ENCODE results near the gene LPCAT2.
"Not testable (repeated sequence)": the region's sequence is repeated elsewhere in the genome, so short reads cannot be mapped to it uniquely, and the experiment has no call there.

The LPCAT2 gene

DNA sequence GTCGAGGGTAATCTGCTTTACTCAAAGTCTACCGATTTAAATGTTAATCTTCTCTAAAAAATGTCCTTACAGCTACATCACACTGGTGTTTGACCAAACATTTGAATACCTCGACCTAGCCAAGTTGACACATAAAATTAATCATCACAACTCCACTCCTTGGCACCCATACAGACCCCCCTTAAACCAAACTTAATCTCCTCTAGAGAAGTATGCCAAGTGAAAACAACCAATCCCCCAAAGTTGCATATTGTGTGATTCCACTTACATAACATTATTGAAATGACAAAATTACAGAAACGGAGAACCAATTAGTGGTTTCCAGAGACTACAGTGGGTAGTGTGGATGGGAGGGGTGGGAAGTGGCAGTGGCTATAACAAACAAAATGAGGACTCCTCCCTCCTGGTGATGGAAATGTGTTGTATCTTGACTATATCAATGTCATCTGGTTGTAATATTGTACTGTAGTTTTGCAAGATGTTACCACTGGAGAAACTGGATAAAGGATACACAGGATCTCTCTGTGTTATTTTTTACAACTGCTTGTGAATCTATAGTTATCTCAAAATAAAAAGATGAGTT lies 97.0 kb downstream of the LPCAT2 start:
- DNase-seq (ENCODE audit: low read depth) = no peak

DNA sequence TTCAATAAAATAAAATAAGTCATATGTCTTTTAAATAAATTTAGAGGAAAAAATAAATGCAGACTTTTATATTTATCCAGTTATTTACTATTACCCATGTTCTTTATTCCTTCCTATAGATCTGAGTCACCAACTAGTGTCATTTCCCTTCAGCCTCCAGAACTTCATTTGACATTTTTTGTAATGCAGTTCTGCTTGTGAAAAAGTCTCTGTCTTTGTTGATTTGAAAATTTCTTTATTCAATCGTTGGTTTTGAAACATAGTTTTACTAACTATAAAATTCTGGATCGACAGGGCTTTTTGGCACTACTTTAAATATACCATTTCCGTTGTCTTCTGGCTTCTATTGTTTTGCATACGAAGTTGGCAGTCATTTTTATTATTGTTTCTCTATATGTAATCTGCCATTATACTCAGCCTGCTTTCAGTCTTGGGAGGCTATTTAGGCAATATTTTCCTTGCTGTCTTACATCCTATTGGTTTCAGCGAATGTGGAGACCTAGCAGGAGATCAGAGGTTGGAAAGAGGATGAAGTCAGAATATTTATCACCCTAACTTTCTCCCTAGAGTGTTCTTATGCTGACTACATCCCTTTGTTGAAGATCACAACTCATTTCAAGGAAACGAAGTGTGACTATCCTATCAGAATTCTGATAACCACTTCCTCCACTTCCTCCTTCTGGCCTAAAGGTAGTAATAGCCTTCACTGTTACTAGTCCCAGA lies 104.9 kb downstream of the LPCAT2 start:
- DNase-seq (ENCODE audit: low read depth) = no peak

DNA sequence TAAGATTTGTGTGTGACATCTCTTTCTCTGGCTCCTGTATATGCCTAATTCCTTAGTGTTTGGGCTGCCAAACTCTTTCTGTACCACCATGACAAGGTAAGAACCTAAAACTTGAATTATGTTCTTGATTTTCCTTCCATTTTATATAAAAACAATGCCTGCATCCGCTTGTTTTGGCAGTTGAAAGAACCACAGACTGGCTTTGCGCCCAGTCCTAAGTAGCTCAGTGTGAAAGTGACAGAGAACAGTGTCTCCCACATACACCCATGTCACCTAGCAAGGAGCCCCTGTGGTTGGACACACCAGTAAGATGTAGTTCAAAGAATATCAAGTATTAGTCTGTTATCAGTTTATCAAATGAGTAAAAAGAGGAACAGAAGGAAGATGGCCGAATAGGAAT lies 106.2 kb downstream of the LPCAT2 start:
- no peak for DNase-seq (ENCODE audit: low read depth)

DNA sequence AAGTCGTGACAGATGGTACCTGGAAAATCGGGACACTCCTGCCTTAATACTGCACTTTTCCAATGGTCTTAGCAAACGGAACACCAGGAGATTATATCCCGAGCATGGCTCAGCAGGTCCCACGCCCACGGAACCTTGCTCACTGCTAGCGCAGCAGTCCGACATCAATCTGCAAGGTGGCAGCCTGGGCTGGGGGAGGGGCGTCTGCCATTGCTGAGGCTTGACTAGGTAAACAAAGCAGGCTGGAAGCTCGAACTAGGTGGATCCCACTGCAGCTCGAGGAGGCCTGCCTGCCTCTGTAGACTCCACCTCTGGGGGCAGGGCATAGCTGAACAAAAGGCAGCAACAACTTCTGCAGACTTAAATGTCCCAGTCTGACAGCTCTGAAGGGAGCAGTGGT lies 106.8 kb downstream of the LPCAT2 start:
- DNase-seq (ENCODE audit: low read depth) = not testable (repeated sequence)

DNA sequence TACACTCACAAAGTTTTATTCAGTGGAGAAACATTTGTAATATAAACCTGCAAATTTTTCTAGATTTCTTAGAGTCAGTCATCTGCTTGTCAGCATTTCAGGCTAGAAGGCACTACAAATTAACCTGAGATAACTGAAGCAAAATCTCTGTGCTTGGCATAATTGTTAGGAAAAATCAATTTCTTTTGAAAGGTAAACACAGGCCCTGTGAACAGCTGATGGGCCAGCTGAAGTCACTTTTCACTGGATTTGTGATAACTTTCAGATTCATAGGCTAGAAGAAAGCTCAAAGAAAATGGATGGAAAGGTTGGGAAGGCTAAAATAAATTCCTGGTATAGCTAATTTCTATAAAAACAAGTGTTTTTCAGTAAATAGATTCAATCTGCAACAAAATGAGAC lies 112.9 kb downstream of the LPCAT2 start:
- no peak for DNase-seq (ENCODE audit: low read depth)

DNA sequence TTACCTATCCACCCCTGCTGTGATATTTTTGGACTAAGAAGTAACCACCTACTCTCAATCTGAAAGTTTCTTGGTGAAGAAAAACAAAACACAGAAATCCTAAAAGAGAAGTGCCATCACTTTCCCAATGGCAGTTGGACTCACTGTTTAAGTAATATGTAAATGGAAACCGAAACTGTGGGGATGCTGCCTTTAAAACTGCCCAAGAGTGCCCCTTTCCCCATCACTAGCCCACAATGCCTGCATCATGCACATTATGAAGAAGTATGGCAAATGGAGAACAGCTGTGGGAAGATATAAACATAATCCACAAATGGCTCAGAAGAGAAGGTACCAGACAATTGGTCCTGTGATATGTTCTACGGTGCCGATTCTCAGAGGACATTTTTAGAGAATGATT lies 113.4 kb downstream of the LPCAT2 start:
- DNase-seq (ENCODE audit: low read depth) = no peak

DNA sequence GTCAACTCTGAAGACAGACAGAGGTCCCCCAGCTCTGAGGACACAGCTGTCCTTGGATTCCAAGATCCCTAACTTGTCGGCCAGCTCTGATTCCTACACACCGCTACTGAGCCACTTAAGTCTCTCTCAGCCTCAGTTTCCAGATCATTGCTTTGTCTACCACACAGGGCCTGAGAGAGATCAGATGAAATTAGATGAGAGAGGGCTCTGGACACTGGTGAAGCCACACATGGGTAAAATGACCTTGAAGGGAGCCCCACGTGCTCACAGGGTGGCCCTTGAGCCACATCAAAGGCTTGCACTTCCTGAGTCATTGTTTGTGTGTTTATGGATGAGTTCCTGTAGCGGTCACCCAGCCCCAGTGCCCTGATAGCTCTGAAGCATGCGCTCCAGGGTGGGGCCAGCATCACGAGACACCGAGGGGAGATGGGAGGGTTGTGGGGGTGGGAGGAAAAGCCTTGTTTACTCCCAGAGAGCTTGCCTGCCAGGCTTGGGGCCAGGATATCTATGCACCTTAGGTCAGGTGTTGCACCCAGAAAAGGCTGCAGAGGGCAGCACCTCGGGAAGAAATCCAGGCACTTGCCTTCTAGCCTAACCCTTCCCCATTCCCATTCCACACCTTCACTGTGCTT lies 114.2 kb downstream of the LPCAT2 start:
- DNase-seq (ENCODE audit: low read depth) = no peak

DNA sequence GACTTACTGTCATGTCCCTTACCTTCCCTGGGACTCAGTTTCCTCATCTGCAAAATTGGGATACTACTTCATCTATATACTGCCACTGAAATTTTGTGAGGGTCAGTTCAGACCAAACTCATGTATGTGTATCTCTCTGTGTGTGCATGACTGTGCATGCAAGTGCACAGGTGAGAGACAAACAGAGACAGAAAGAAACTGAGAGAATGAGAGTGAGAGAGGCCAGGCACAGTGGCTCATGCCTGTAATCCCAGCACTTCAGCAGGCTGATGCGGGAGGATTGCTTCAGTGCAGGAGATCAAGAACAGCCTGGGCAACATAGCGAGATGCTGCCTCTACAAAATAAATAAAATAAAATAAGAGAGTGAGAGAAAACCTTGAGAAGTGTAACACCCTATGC lies 114.8 kb downstream of the LPCAT2 start:
- no peak for DNase-seq (ENCODE audit: low read depth)

DNA sequence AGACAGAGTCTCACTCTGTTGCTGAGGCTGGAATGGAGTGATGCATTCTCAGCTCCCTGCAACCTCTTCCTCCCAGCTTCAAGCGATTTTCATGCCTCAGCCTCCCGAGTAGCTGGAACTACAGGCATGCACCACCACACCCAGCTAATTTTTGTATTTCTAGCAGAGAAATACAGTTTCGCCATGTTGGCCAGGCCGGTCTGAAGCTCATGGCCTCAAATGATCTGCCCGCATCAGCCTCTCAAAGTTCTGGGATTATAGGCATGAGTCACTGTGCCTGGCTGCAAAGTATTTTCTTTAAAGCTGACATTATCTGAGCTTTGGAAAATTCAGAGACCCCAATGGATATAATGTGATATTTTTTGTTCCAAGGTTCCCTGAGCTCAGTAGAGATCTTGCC lies 115.8 kb downstream of the LPCAT2 start:
- DNase-seq (ENCODE audit: low read depth) = no peak

DNA sequence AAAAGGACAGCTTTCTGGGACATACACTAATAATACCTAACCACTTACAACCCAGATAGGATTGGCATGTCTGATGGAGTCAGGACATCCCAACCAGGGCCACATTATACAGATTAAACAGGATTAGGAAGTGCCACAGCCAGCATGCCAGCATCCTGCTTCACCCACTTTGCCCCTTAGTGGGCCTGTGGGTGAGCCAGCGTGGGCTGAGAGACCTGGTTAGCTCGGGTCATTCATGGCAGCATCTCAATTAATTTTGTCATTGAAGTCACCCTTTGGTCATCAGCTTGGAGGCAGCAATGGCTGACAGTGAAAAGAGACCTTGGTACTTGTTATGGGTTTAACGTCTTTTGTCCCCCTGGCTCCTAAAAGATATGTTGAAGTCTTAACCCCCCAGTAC lies 117.0 kb downstream of the LPCAT2 start:
- DNase-seq (ENCODE audit: low read depth) = no peak

DNA sequence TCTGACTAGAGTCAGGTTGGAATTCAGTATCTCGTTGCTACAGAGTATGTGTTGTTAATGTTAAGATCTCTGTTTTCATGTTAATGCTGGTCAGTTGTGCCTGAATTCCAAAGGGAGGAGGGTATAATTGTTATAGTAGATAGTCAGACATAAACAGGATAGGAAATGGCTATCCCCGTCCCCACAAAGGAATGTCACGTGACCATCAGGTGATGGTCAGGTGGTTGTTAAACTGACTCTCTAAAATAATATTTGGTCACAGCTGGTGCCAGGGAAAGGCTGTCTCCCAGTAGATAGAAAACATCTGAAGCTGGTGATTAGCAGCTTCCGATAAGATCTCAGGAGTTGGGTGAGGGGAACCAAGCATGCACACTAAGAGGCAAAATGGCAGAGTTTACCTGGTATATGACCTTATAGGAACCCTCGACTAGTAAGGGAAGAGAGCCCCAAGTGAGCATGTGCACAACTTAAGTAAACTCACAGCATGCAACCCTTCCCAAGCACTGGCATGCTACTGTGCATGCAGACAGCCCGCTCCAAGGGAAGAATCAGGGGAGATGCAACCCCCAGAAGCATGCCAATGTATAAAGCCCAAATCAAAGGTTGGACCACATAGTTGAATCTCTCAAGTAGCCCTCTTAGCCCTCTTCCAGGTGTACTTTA lies 119.6 kb downstream of the LPCAT2 start:
- no peak for DNase-seq (ENCODE audit: low read depth)

DNA sequence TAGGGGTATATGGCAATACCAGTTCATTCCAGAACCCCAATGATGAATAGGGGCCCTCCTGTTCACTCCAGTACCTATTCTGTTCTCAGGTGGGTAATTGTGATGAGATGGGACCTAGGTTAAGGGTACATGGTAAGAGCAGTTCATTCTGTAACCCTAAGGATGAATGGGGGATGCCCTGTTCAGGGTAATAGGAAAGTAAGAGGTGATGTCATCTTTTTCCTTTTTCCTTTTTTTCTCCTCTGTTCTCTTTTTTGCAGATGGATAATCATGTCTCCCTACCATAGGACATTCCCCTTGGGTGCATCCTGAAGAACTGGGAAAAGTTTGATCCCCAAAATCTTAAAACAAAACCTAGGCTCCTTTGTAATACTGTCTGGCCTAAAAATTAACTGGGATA lies 121.9 kb downstream of the LPCAT2 start:
- no peak for DNase-seq (ENCODE audit: low read depth)

DNA sequence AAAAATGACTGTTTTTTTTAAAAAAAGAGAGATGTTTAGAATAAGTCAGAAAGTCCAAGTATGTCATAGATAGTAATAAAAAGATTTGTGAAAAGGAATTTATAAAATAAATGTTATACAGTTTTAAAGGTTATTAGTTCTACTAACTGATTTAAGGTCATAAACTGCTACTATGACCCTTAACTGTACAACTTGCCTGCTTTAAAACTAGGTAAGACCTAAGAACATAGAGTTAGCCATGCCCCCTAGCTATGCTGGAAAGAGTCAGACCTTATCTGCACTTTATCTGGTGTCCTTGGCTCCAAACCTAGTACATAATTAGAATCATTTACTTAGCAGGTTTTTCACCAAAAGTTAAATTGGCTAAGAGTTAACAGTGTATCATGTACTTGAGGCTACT lies 123.4 kb downstream of the LPCAT2 start:
- no peak for DNase-seq (ENCODE audit: low read depth)

DNA sequence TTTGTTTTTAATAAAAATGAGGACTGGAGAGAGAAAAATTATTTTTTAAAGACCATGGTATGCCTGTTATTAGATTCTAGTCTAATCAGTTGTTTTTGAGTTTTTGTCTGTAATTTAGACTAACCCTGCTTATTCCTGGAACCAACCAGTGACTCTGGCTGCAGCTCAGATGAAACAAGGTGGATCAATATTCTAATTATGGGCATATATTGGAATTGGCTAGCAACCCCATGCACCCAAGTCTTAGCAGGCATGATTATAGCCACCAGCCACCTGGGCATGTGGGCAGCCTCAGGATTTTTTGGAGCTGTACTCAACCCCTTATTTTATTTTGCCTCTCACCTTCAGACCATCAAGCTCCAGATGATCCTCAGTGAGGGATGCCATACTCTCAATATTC lies 125.3 kb downstream of the LPCAT2 start:
- no peak for DNase-seq (ENCODE audit: low read depth)
